ENCODE results near the gene RAI14.
"Not testable (repeated sequence)": the region's sequence is repeated elsewhere in the genome, so short reads cannot be mapped to it uniquely, and the experiment has no call there.

RAI14 gene

GRCh38 chr5:34716986-34717385 is 60.9 kb downstream of the RAI14 start:
- H3K36me3 ChIP-seq (ENCODE audit: control insufficient read depth, insufficient read depth, low read length): no peaks in the 10 kb centered on the region
- no peak overlapping the region for H3K9ac ChIP-seq (ENCODE audit: low read length)
- no peak overlapping the region for H3K27ac ChIP-seq (ENCODE audit: low read depth, low read length)
- H3K4me1 ChIP-seq (ENCODE audit: control insufficient read depth, insufficient read depth, low read length): peaks cover 9% of the 10 kb centered on the region
- H3K4me3 ChIP-seq (ENCODE audit: low read length): no peak overlapping the region
- H3K27me3 ChIP-seq (ENCODE audit: control insufficient read depth, insufficient read depth, low read length): no peaks in the 10 kb centered on the region

- H3K27ac ChIP-seq (ENCODE audit: low read depth, low read length): peak overlapping the region; percentile 36
- H3K4me1 ChIP-seq (ENCODE audit: control insufficient read depth, insufficient read depth, low read length): peaks cover 9% of the 10 kb centered on the region
- no peak overlapping the region for H3K9ac ChIP-seq (ENCODE audit: low read length)
- no peak overlapping the region for H3K4me3 ChIP-seq (ENCODE audit: low read length)
- no peaks in the 10 kb centered on the region for H3K36me3 ChIP-seq (ENCODE audit: control insufficient read depth, insufficient read depth, low read length)
- no peaks in the 10 kb centered on the region for H3K27me3 ChIP-seq (ENCODE audit: control insufficient read depth, insufficient read depth, low read length)
Measured at GRCh38 chr5:34717426-34718327, 61.5 kb downstream of the RAI14 start.

GRCh38 chr5:34718516-34718915 is 62.4 kb downstream of the RAI14 start:
- H3K4me1 ChIP-seq (ENCODE audit: control insufficient read depth, insufficient read depth, low read length): peaks cover 9% of the 10 kb centered on the region
- H3K27ac ChIP-seq (ENCODE audit: low read depth, low read length): no peak overlapping the region
- no peak overlapping the region for H3K9ac ChIP-seq (ENCODE audit: low read length)
- H3K4me3 ChIP-seq (ENCODE audit: low read length): no peak overlapping the region
- no peaks in the 10 kb centered on the region for H3K27me3 ChIP-seq (ENCODE audit: control insufficient read depth, insufficient read depth, low read length)
- no peaks in the 10 kb centered on the region for H3K36me3 ChIP-seq (ENCODE audit: control insufficient read depth, insufficient read depth, low read length)

GRCh38 chr5:34719029-34719428 is 62.9 kb downstream of the RAI14 start:
- no peak overlapping the region for H3K9ac ChIP-seq (ENCODE audit: low read length)
- H3K4me3 ChIP-seq (ENCODE audit: low read length): no peak overlapping the region
- H3K36me3 ChIP-seq (ENCODE audit: control insufficient read depth, insufficient read depth, low read length): no peaks in the 10 kb centered on the region
- peaks cover 9% of the 10 kb centered on the region for H3K4me1 ChIP-seq (ENCODE audit: control insufficient read depth, insufficient read depth, low read length)
- H3K27ac ChIP-seq (ENCODE audit: low read depth, low read length): no peak overlapping the region
- no peaks in the 10 kb centered on the region for H3K27me3 ChIP-seq (ENCODE audit: control insufficient read depth, insufficient read depth, low read length)

- H3K4me1 ChIP-seq (ENCODE audit: control insufficient read depth, insufficient read depth, low read length): peaks cover 9% of the 10 kb centered on the region
- H3K27me3 ChIP-seq (ENCODE audit: control insufficient read depth, insufficient read depth, low read length): no peaks in the 10 kb centered on the region
- H3K36me3 ChIP-seq (ENCODE audit: control insufficient read depth, insufficient read depth, low read length): no peaks in the 10 kb centered on the region
- no peak overlapping the region for H3K27ac ChIP-seq (ENCODE audit: low read depth, low read length)
- no peak overlapping the region for H3K4me3 ChIP-seq (ENCODE audit: low read length)
- no peak overlapping the region for H3K9ac ChIP-seq (ENCODE audit: low read length)
Measured at GRCh38 chr5:34721327-34721726, 65.2 kb downstream of the RAI14 start.

GRCh38 chr5:34722183-34722582 is 66.1 kb downstream of the RAI14 start:
- Histone ChIP-seq H3K4me1 (ENCODE audit: control insufficient read depth, insufficient read depth, low read length) (peaks cover 8% of the 10 kb centered on the region), H3K27me3 (ENCODE audit: control insufficient read depth, insufficient read depth, low read length) (no peaks in the 10 kb centered on the region), H3K36me3 (ENCODE audit: control insufficient read depth, insufficient read depth, low read length) (no peaks in the 10 kb centered on the region), H3K27ac (ENCODE audit: low read depth, low read length) (no peak overlapping the region), H3K4me3 (ENCODE audit: low read length) (no peak overlapping the region), H3K9ac (ENCODE audit: low read length) (no peak overlapping the region)

GRCh38 chr5:34724741-34725140 is 68.6 kb downstream of the RAI14 start:
- H3K27ac ChIP-seq (ENCODE audit: low read depth, low read length): no peak overlapping the region
- no peak overlapping the region for H3K9ac ChIP-seq (ENCODE audit: low read length)
- H3K4me3 ChIP-seq (ENCODE audit: low read length): no peak overlapping the region
- no peaks in the 10 kb centered on the region for H3K4me1 ChIP-seq (ENCODE audit: control insufficient read depth, insufficient read depth, low read length)
- H3K36me3 ChIP-seq (ENCODE audit: control insufficient read depth, insufficient read depth, low read length): no peaks in the 10 kb centered on the region
- H3K27me3 ChIP-seq (ENCODE audit: control insufficient read depth, insufficient read depth, low read length): no peaks in the 10 kb centered on the region

GRCh38 chr5:34727166-34727749 is 71.1 kb downstream of the RAI14 start:
- not testable (repeated sequence) for H3K9ac ChIP-seq (ENCODE audit: low read length); H3K4me1 ChIP-seq (ENCODE audit: control insufficient read depth, insufficient read depth, low read length); H3K27me3 ChIP-seq (ENCODE audit: control insufficient read depth, insufficient read depth, low read length); H3K27ac ChIP-seq (ENCODE audit: low read depth, low read length); H3K4me3 ChIP-seq (ENCODE audit: low read length); H3K36me3 ChIP-seq (ENCODE audit: control insufficient read depth, insufficient read depth, low read length)

GRCh38 chr5:34728236-34728635 is 72.1 kb downstream of the RAI14 start:
- Histone ChIP-seq H3K36me3 (ENCODE audit: control insufficient read depth, insufficient read depth, low read length) (no peaks in the 10 kb centered on the region), H3K4me3 (ENCODE audit: low read length) (no peak overlapping the region), H3K27me3 (ENCODE audit: control insufficient read depth, insufficient read depth, low read length) (no peaks in the 10 kb centered on the region), H3K27ac (ENCODE audit: low read depth, low read length) (no peak overlapping the region), H3K4me1 (ENCODE audit: control insufficient read depth, insufficient read depth, low read length) (no peaks in the 10 kb centered on the region), H3K9ac (ENCODE audit: low read length) (no peak overlapping the region)

GRCh38 chr5:34731435-34732232 is 75.5 kb downstream of the RAI14 start:
- Histone ChIP-seq H3K4me3 (ENCODE audit: low read length) (no peak overlapping the region), H3K36me3 (ENCODE audit: control insufficient read depth, insufficient read depth, low read length) (no peaks in the 10 kb centered on the region), H3K4me1 (ENCODE audit: control insufficient read depth, insufficient read depth, low read length) (no peaks in the 10 kb centered on the region), H3K27me3 (ENCODE audit: control insufficient read depth, insufficient read depth, low read length) (no peaks in the 10 kb centered on the region), H3K27ac (ENCODE audit: low read depth, low read length) (no peak overlapping the region), H3K9ac (ENCODE audit: low read length) (no peak overlapping the region)

- no peak overlapping the region for H3K9ac ChIP-seq (ENCODE audit: low read length)
- no peak overlapping the region for H3K4me3 ChIP-seq (ENCODE audit: low read length)
- peaks cover 7% of the 10 kb centered on the region for H3K4me1 ChIP-seq (ENCODE audit: control insufficient read depth, insufficient read depth, low read length)
- no peak overlapping the region for H3K27ac ChIP-seq (ENCODE audit: low read depth, low read length)
- H3K36me3 ChIP-seq (ENCODE audit: control insufficient read depth, insufficient read depth, low read length): no peaks in the 10 kb centered on the region
- no peaks in the 10 kb centered on the region for H3K27me3 ChIP-seq (ENCODE audit: control insufficient read depth, insufficient read depth, low read length)
Measured at GRCh38 chr5:34734326-34734725, 78.2 kb downstream of the RAI14 start.

Data from rectal smooth muscle tissue (tissue), 1 donor.